PC-3 (cell line): ENCODE measurements around the gene CTDSP1.

Experiments
- EZH2phosphoT487 ChIP-seq: fragments of 300-600 bp; sonication (generic); IDR thresholded peaks from 2 replicates; pipeline ENCODE4 v1.6.1; 2018; ENCODE audit warnings: mild to moderate bottlenecking, antibody characterized with exemption, low read length, borderline replicate concordance
- TF ChIP-seq, protein P1 (sequence below): fragments of 300-600 bp; sonication (generic); conservative IDR thresholded peaks from 2 replicates; pipeline ENCODE4 v1.5.1; 2017; ENCODE audit warnings: antibody characterized with exemption, low read depth, mild to moderate bottlenecking, low read length

- TF ChIP-seq, protein P1, sequence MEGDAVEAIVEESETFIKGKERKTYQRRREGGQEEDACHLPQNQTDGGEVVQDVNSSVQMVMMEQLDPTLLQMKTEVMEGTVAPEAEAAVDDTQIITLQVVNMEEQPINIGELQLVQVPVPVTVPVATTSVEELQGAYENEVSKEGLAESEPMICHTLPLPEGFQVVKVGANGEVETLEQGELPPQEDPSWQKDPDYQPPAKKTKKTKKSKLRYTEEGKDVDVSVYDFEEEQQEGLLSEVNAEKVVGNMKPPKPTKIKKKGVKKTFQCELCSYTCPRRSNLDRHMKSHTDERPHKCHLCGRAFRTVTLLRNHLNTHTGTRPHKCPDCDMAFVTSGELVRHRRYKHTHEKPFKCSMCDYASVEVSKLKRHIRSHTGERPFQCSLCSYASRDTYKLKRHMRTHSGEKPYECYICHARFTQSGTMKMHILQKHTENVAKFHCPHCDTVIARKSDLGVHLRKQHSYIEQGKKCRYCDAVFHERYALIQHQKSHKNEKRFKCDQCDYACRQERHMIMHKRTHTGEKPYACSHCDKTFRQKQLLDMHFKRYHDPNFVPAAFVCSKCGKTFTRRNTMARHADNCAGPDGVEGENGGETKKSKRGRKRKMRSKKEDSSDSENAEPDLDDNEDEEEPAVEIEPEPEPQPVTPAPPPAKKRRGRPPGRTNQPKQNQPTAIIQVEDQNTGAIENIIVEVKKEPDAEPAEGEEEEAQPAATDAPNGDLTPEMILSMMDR = no peak
- no peak for TF ChIP-seq EZH2phosphoT487
These were observed 37.1 kb upstream of the CTDSP1 start for GRCh38 chr2:218362606-218363005.
